Placental pericyte (primary cell): Measurements from ENCODE around the gene SPEF2. TPM values are rescaled to one million over a fixed set of nuclear protein-coding genes. Genes with fewer than 3 reads are reported as not detected.

Experiments
- small RNA-seq: library from RNA; depleted of rRNA; stranded (forward); fragments of <200 nt; gene quantifications from one replicate; pipeline ENCODE3, GENCODE V24; 2012; ENCODE audit warnings: low replicate concordance
- total RNA-seq: library from RNA; depleted of rRNA; stranded (reverse); fragments of >200 nt; gene quantifications from 2 replicates; pipeline ENCODE4 v1.2.3, GENCODE V29; 2012

SPEF2 gene
- 2.6 and 2.7 TPM in 2 replicates for total RNA-seq

GRCh38 chr5:35617435-35618303 is at the start of gene SPEF2:
TSS of gene SPEF2 (plus strand) at chr5:35617863. CDS start at chr5:35617998, 135 bp downstream.

GRCh38 chr5:35856765-35857351 is 239.2 kb downstream of the SPEF2 start, which contains the start of gene IL7R:
TSS of gene IL7R (plus strand) at chr5:35856891. CDS start at chr5:35856978, 87 bp downstream.

Small RNAs within 50 kb of the gene (small RNA-seq; reads per million reads assigned to genes)
- not detected for gene RNU7-130P

Other genes with a start within 250 kb of the SPEF2 start
- 5.5 and 31.1 TPM in 2 replicates for gene IL7R, start 239.0 kb downstream of the SPEF2 start, total RNA-seq